Gastrocnemius medialis (tissue), 4 donors: Measurements from ENCODE around the gene RERE.

Experiments
- CTCF ChIP-seq, 5 experiments: fragments of 450-650 bp in 3 of 5; fragments of 200-600 bp in 2 of 5; sonication (generic) in 2 of 5; IDR thresholded peaks in 4 of 5; conservative IDR thresholded peaks in 1 of 5; 1 replicate in 4 of 5; 2 replicates in 1 of 5; pipeline ENCODE4 v1.5.1; 2016 to 2019; ENCODE audit warnings: antibody characterized with exemption in 5 of 5, mild to moderate bottlenecking in 3 of 5, moderate library complexity in 3 of 5
- POLR2A ChIP-seq, 2 donors: fragments of 450-650 bp; IDR thresholded peaks; one replicate each; pipeline ENCODE4 v1.6.1; 2017; ENCODE audit warnings: antibody characterized with exemption in 2 of 2, mild to moderate bottlenecking in 2 of 2, moderate library complexity in 2 of 2

GRCh38 chr1:8537991-8538390 is 279.4 kb downstream of the RERE start:
- no peak for TF ChIP-seq CTCF (IDR thresholded peaks at IDR 0.05 in 4 of 5, conservative IDR thresholded peaks at IDR 0.05 in 1 of 5)
- TF ChIP-seq POLR2A (IDR thresholded peaks at IDR 0.05), result no peak
